VCaP (cell line): ENCODE results near the gene GPR18.

Experiments used
- H3K27ac ChIP-seq: fragments of 450-650 bp; 2 replicates; pipeline ENCODE4 v1.5.1; 2017
- TF ChIP-seq, protein P1 (sequence below): fragments of 450-650 bp; conservative IDR thresholded peaks from 2 replicates; pipeline ENCODE4 v1.5.1; 2017; ENCODE audit warnings: mild to moderate bottlenecking, moderate library complexity

Gene GPR18

DNA sequence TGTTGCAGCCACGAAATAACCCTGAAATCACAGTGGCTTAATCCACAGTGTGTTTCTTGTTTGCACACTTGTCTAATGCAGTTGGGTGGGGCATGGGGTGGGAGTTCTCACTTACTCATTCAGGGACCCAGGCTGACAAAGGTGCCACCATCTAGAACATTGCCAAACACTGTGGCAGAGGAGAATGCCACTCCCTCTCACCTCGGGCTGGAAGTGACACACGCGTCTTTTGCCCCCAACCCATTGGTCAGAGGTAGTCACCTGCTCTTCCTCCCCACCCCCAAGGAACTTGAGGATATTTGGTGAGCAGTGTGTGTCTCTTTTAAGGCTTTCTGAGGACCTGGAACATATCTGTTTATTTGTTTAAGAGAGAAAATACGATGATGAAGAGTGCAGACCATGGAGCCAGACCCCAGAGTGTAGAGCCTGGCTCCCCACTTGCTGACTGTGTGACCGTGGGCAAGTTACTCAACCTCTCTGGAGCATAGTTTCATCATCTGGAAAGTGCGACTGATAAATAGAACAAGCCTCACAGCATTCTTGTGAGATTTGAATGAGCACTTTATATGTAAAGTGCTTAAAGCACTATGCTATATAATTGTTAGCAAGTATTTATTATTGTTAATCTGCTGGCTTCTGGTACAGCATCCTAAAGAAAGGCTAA lies 31.6 kb upstream of the GPR18 start:
- TF ChIP-seq, protein P1, sequence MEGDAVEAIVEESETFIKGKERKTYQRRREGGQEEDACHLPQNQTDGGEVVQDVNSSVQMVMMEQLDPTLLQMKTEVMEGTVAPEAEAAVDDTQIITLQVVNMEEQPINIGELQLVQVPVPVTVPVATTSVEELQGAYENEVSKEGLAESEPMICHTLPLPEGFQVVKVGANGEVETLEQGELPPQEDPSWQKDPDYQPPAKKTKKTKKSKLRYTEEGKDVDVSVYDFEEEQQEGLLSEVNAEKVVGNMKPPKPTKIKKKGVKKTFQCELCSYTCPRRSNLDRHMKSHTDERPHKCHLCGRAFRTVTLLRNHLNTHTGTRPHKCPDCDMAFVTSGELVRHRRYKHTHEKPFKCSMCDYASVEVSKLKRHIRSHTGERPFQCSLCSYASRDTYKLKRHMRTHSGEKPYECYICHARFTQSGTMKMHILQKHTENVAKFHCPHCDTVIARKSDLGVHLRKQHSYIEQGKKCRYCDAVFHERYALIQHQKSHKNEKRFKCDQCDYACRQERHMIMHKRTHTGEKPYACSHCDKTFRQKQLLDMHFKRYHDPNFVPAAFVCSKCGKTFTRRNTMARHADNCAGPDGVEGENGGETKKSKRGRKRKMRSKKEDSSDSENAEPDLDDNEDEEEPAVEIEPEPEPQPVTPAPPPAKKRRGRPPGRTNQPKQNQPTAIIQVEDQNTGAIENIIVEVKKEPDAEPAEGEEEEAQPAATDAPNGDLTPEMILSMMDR, result no peak
- no peak overlapping the region for H3K27ac ChIP-seq

DNA sequence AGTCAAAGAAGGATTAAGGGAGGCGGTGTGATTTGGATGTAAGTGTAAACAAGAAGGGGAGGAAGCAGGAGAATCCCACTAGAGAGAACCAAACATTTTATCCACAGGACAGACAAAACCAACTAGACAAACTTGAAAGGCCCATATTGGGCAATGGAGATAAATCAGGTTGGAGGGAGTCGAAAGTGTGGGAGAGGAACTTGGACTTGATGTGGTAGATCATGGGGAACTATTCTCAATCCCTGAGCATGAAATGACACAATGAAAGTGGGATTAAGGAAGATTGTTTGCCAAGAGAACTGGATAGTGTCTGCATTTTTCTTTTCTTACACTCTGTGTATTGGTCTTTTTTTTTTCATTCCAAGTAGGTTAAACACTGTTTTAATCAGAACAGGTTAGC lies 31.1 kb upstream of the GPR18 start:
- H3K27ac ChIP-seq, result no peak overlapping the region
- TF ChIP-seq, protein P1, result no peak

DNA sequence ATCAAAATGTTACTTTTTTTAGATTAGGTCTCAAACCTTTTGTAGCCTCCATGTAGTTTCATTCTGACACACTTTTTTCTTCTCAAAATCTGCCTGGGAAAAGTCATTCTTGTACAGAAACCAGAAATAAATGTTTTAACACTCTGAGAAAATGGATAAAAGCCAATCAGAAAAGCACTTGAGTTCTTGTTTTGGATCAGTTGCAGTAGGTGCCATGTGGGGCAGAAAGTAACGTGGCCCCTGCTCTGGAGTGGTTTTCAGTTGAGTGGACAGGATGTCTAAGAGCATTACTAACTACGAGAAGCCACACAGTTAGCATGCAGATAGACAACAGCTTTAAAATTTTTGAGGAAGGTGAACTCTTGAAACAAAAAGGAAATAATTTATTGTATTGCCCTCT lies 29.9 kb upstream of the GPR18 start:
- no peak overlapping the region for H3K27ac ChIP-seq
- TF ChIP-seq, protein P1, result no peak

DNA sequence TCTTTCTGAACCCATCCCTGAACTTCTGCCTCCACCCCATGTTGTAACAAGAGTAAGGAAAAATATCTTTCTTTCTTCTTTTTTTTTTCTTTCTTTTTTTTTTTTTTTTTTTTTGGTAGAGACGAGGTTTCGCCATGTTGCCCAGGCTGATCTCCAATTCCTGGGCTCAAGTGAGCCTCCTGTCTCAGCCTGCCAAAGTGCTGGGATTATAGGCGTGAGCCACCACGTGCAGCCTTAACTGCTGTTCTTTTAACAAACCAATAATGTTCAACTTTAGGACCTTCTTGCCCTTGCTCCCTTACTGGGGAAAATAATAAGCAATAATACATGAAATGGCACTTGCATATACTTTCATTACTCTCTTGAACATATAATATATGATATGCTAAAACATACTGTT lies 29.4 kb upstream of the GPR18 start:
- H3K27ac ChIP-seq, result no peak overlapping the region
- TF ChIP-seq, protein P1, result no peak

DNA sequence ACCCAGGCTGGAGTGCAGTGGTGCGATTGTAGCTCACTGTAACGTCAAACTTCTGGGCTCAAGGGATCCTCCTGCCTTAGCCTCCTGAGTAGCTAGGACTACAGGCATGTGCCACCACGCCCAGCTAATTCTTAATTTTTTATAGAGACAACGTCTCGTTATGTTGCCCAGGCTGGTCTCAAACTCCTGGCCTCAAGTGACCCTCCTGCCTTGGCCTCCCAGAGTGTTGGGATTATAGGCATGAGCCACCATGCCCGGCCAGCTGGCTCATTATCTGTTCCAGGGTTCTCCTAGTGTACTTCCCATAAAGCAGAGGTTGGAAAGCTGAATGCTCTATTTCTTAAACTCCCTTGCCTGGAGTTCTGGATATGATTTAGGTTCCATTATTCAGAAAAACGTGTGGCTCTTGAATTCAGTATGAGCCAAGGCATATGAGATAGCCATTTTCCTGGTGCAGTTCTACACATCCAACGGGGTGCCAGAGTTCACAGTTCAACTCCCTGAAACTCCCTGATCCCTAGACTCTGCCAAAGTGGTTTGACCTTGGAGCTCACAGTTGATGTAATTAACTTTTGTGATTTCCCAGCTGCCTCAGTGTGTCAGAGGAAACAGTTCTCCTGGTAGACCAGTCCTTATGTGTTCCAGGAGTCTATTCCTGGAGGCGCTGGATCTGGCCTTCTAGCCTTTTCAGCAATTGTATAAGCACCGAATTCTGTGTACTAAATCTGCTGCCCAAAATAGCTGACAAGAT lies 27.4 kb upstream of the GPR18 start:
- H3K27ac ChIP-seq, result no peak overlapping the region
- TF ChIP-seq, protein P1, result no peak

DNA sequence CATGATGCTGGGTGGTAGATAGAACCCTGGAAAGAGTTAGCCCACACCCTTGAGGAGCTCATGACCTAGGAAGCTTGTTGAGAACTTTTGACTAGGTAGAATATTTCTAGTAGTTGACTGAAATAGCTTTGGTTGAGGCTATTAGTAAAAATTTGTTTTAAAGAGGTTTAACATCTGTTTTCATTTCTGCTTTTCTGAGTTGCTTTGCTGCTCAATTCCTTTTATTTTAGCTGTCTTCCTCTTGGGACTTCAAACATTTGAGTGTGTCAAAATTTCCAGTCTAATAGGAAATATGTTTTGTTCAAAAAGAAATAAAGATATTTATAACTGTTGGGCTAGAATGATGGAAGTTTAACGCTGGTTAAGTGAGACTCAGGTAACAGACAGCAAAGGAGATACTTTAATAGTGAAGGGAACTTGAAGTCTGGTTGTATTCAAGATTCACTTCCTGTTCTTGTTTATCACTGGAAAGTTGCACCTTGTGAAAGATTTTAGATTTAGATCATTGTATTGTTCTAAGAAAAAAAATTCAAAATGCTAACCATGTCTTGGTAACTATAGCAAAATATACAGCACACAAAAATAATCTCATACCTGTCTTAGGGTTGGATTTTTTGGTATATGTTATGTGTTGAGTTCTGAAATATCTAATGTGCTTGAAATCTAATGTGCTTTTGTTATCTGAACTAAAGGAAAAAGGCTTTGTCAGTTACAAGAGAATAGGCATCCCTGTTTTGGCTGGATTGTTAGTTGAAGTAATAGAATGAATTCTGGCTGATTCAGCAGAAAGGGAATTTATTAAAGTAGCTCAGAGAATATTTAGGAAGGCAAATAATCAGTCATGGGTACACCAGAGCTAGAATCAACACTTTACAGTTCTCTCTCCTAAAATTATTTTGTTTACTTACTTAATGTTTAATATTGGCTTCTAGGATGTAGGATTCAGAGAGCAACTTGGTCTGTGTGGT lies 24.4 kb upstream of the GPR18 start:
- H3K27ac ChIP-seq, result peak overlapping the region; percentile 24; the same call in 1 of the 2 replicates
- TF ChIP-seq, protein P1, result no peak

DNA sequence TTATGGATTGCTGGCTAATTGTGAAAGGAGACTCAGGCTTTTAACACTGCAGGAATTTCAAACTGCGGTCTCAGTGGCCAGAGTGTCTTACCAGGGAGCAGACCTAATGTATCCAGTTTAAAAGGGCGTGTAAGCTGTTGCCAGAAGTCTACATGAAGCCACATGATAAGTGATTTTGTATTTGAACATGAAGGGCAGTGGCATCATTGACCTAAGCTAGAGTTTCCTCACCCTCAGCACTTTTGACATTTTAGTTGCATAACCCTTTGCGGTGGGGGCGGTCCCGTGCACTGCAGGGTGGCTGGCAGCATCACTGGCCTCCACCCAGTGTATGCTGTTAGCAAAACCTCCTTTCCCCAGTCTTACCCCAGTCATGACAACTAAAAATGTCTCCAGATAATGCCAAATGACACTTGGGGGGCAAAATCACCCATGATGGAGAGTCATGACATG lies 23.7 kb upstream of the GPR18 start:
- TF ChIP-seq, protein P1, result no peak

More for the DNA sequence above, 23.7 kb upstream of the GPR18 start:
- H3K27ac ChIP-seq, result no peak overlapping the region; the same call in 1 of the 2 replicates
